ENCODE measurements around the gene ERFL.

GRCh38 chr19:41903193-41903953, 24.9 kb downstream of the ERFL start:
- TF ChIP-seq POLR2A (IDR thresholded peaks at IDR 0.05) (no peak), CTCF (IDR thresholded peaks at IDR 0.05) (no peak)
